PFSK-1 (cell line): ENCODE measurements around the gene REV3L.

Experiments used
- FOXP2 ChIP-seq: optimal IDR thresholded peaks from 2 replicates; pipeline ENCODE3; 2011; ENCODE audit warnings: borderline replicate concordance, control low read depth, inconsistent platforms; ENCODE audit not compliant: insufficient read depth; ENCODE audit errors: extremely low read length, extremely low read depth
- POLR2AphosphoS5 ChIP-seq: IDR thresholded peaks from 2 replicates; pipeline ENCODE4 v1.6.1; 2012; ENCODE audit warnings: low read depth, mild to moderate bottlenecking, control low read depth, low read length, moderate library complexity
- REST ChIP-seq, 2 experiments: IDR thresholded peaks; 2 replicates each; pipeline versions ENCODE4 v1.6.1 to v1.8.0; 2011 to 2012; ENCODE audit warnings: low read depth in 2 of 2, low read length in 2 of 2, control low read depth in 1 of 2, inconsistent platforms in 1 of 2, mild to moderate bottlenecking in 1 of 2, moderate library complexity in 1 of 2; ENCODE audit not compliant: insufficient read depth in 1 of 2
- SIN3A ChIP-seq: IDR thresholded peaks from 2 replicates; pipeline ENCODE4 v1.6.1; 2012; ENCODE audit warnings: mild to moderate bottlenecking, low read length, moderate library complexity, borderline replicate concordance; ENCODE audit not compliant: insufficient read depth
- TAF1 ChIP-seq: IDR thresholded peaks from 2 replicates; pipeline ENCODE4 v1.6.1; 2012; ENCODE audit warnings: low read length, control low read depth, borderline replicate concordance; ENCODE audit not compliant: insufficient read depth

The REV3L gene

DNA sequence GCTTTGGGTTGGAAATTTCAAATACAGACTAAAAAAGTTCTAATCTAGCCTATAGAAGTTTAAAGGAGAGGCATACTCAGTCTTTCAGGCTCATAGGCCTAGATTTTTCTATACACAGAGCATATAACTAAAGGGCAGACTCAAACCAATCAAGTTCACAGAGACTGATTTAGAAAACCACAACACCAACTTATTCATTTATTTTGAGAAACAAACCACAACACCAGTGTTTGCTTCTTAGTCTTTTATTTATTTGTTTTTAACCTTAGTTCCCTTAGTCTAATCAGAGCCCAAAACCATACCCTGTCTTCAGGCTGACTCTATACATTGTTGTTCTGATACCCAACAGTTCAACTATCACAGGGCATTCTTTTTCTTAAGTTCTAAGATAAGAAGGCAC, 103.7 kb downstream of the REV3L start:
- no peak for TF ChIP-seq POLR2AphosphoS5
- TF ChIP-seq TAF1, result no peak
- TF ChIP-seq SIN3A, result no peak
- TF ChIP-seq REST (IDR thresholded peaks at IDR 0.05; ENCODE audit: insufficient read depth in 1 of 2, low read depth in 2 of 2, low read length in 2 of 2), result no peak
- TF ChIP-seq FOXP2, result no peak

GRCh38 chr6:111377558-111378120, 105.4 kb downstream of the REV3L start:
- no peak for TF ChIP-seq SIN3A
- no peak for TF ChIP-seq POLR2AphosphoS5
- TF ChIP-seq FOXP2, result no peak
- no peak for TF ChIP-seq TAF1
- no peak for TF ChIP-seq REST (IDR thresholded peaks at IDR 0.05; ENCODE audit: insufficient read depth in 1 of 2, low read depth in 2 of 2, low read length in 2 of 2)

GRCh38 chr6:111367393-111368088, 115.5 kb downstream of the REV3L start:
- TF ChIP-seq REST (IDR thresholded peaks at IDR 0.05; ENCODE audit: insufficient read depth in 1 of 2, low read depth in 2 of 2, low read length in 2 of 2) (no peak), SIN3A (no peak), FOXP2 (no peak), TAF1 (no peak), POLR2AphosphoS5 (no peak)

DNA sequence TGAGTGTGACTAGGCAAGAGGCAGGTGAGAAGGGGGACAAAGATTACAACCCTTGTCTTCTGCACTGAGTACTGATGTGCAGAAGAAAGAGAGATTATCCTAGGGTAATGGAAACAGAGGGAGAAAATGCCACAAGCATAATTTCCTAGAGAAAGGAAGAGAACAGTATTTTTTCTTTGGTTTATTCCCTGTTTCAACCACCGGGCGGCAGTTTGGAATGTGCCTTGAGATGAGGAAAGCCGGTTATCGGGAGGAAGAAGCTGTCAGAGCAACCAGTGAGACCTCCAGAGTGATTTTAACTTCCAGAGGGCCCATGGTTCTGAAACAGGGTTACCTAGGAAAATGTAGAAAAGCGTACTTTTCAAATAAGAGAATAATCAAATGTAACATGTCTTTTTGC, 121.4 kb downstream of the REV3L start:
- no peak for TF ChIP-seq FOXP2
- TF ChIP-seq SIN3A, result no peak
- no peak for TF ChIP-seq REST (IDR thresholded peaks at IDR 0.05; ENCODE audit: insufficient read depth in 1 of 2, low read depth in 2 of 2, low read length in 2 of 2)
- TF ChIP-seq TAF1, result no peak
- TF ChIP-seq POLR2AphosphoS5, result no peak

GRCh38 chr6:111358454-111358853, 124.6 kb downstream of the REV3L start:
- TF ChIP-seq POLR2AphosphoS5 (no peak), SIN3A (no peak), FOXP2 (no peak), TAF1 (no peak), REST (IDR thresholded peaks at IDR 0.05; ENCODE audit: insufficient read depth in 1 of 2, low read depth in 2 of 2, low read length in 2 of 2) (no peak)
